NCI-H2227 treated with DMSO at 0.1 percent for 48 hours (cell line): ENCODE measurements around the gene ATP2C1.

Experiments
- DNase-seq: peaks from one replicate; lab custom pipeline; 2025; lab: John Stamatoyannopoulos, UW

The ATP2C1 gene

GRCh38 chr3:130894130-130894985 lies 474 bp downstream of the ATP2C1 start:
- DNase-seq = peak; percentile 1

- DNase-seq = no peak
Measured at GRCh38 chr3:130894986-130895280, 1.0 kb downstream of the ATP2C1 start.

- peak; percentile 9 for DNase-seq
Measured at GRCh38 chr3:130895690-130896488, 2.0 kb downstream of the ATP2C1 start.

- no peak for DNase-seq
Measured at GRCh38 chr3:130897316-130897715, 3.4 kb downstream of the ATP2C1 start.

GRCh38 chr3:130900959-130901358 lies 7.1 kb downstream of the ATP2C1 start:
- DNase-seq = no peak

- DNase-seq = no peak
Measured at GRCh38 chr3:130901463-130902204, 7.8 kb downstream of the ATP2C1 start.

GRCh38 chr3:130903412-130903908 lies 9.6 kb downstream of the ATP2C1 start:
- no peak for DNase-seq

- no peak for DNase-seq
Measured at GRCh38 chr3:130904491-130904890, 10.6 kb downstream of the ATP2C1 start.

- no peak for DNase-seq
Measured at GRCh38 chr3:130905551-130905950, 11.7 kb downstream of the ATP2C1 start.

GRCh38 chr3:130906374-130906995 lies 12.6 kb downstream of the ATP2C1 start:
- no peak for DNase-seq

GRCh38 chr3:130907500-130907899 lies 13.6 kb downstream of the ATP2C1 start:
- DNase-seq = no peak

GRCh38 chr3:130907966-130908365 lies 14.1 kb downstream of the ATP2C1 start:
- DNase-seq = no peak

- DNase-seq = no peak
Measured at GRCh38 chr3:130915567-130916292, 21.8 kb downstream of the ATP2C1 start.

- no peak for DNase-seq
Measured at GRCh38 chr3:130916507-130917167, 22.8 kb downstream of the ATP2C1 start.

- no peak for DNase-seq
Measured at GRCh38 chr3:130918328-130918727, 24.4 kb downstream of the ATP2C1 start.

GRCh38 chr3:130925628-130926027 lies 31.7 kb downstream of the ATP2C1 start:
- no peak for DNase-seq

GRCh38 chr3:130926504-130926903 lies 32.6 kb downstream of the ATP2C1 start:
- DNase-seq = no peak

- DNase-seq = no peak
Measured at GRCh38 chr3:130929804-130930203, 35.9 kb downstream of the ATP2C1 start.

GRCh38 chr3:130932979-130933378 lies 39.1 kb downstream of the ATP2C1 start:
- no peak for DNase-seq

GRCh38 chr3:130933801-130934345 lies 40.0 kb downstream of the ATP2C1 start:
- DNase-seq = no peak
